CD4-positive, alpha-beta T cell (primary cell): Measurements from ENCODE around the gene TLCD2. TPM values are rescaled to one million over a fixed set of nuclear protein-coding genes. Genes with fewer than 3 reads are reported as not detected.

Experiments
- ATAC-seq: fragments of 200-7000 bp; cut with Tn5 transposase; one replicate; pipeline ENCODE4 v1.10.0; 2022; ENCODE audit warnings: mild to moderate bottlenecking; ENCODE audit not compliant: poor library complexity
- CTCF ChIA-PET: fragments of 350-600 bp; sonication (Branson Sonifier 250); formaldehyde crosslinking; loops from one replicate; lab custom pipeline; 2021; ENCODE audit warnings: antibody characterized with exemption, inconsistent platforms; lab: Charles Lee
- POLR2A ChIA-PET: fragments of 350-600 bp; sonication (Branson Sonifier 250); formaldehyde crosslinking; loops from one replicate; lab custom pipeline; 2021; ENCODE audit warnings: antibody characterized with exemption, inconsistent platforms; lab: Charles Lee
- DNase-seq, 14 experiments: peaks; one replicate each; pipeline ENCODE4 v3.0.0-alpha.2; 2013 to 2020; ENCODE audit warnings: mixed read lengths in 2 of 14
- H3K27ac ChIP-seq, 2 donors: one replicate each; pipeline versions ENCODE4 v1.5.1 to v1.7.0; 2013; ENCODE audit warnings: low read length in 2 of 2, low read depth in 1 of 2, mild to moderate bottlenecking in 1 of 2
- H3K27me3 ChIP-seq, 2 experiments: 1 replicate in 1 of 2; 2 replicates in 1 of 2; pipeline versions ENCODE4 v1.6.1 to v1.7.0; 2013; ENCODE audit warnings: low read length in 2 of 2, control low read depth in 1 of 2, mild to moderate bottlenecking in 1 of 2, moderate library complexity in 1 of 2; ENCODE audit not compliant: insufficient read depth in 2 of 2, control insufficient read depth in 1 of 2
- H3K36me3 ChIP-seq: one replicate; pipeline ENCODE4 v1.6.1; 2013; ENCODE audit warnings: low read length, control low read depth; ENCODE audit not compliant: insufficient read depth
- H3K4me1 ChIP-seq: one replicate; pipeline ENCODE4 v1.6.1; 2013; ENCODE audit warnings: low read length, control low read depth; ENCODE audit not compliant: insufficient read depth
- H3K4me3 ChIP-seq: one replicate; pipeline ENCODE4 v1.5.1; 2013; ENCODE audit warnings: mild to moderate bottlenecking, low read length, moderate library complexity
- H3K9me3 ChIP-seq, 2 experiments: 1 replicate in 1 of 2; 2 replicates in 1 of 2; pipeline versions ENCODE4 v1.6.1 to v1.7.0; 2013; ENCODE audit warnings: low read length in 2 of 2, mild to moderate bottlenecking in 2 of 2, control low read depth in 1 of 2, moderate library complexity in 1 of 2; ENCODE audit not compliant: control insufficient read depth in 1 of 2, insufficient read depth in 1 of 2
- H3K27ac Mint-ChIP-seq: one replicate; pipeline ENCODE4 v1.8.0; 2020; ENCODE audit warnings: mixed read lengths
- H3K27me3 Mint-ChIP-seq: one replicate; pipeline ENCODE4 v1.8.0; 2021; ENCODE audit warnings: mixed read lengths
- H3K36me3 Mint-ChIP-seq: one replicate; pipeline ENCODE4 v1.8.0; 2021; ENCODE audit warnings: low read depth, mixed read lengths
- H3K4me1 Mint-ChIP-seq: one replicate; pipeline ENCODE4 v1.8.0; 2021; ENCODE audit warnings: low read depth, mixed read lengths
- H3K4me3 Mint-ChIP-seq: one replicate; pipeline ENCODE4 v1.8.0; 2020; ENCODE audit warnings: mild to moderate bottlenecking, mixed read lengths
- H3K9me3 Mint-ChIP-seq: one replicate; pipeline ENCODE4 v1.8.0; 2020; ENCODE audit warnings: mixed read lengths
- CTCF ChIP-seq: fragments of 200-600 bp; IDR thresholded peaks from one replicate; pipeline ENCODE4 v1.8.0; 2022; ENCODE audit warnings: antibody characterized with exemption, mild to moderate bottlenecking
- intact Hi-C, 2 experiments: fragments of 100-400 bp; cut with DNase I in 1 of 2; cut with micrococcal nuclease in 1 of 2; formaldehyde crosslinking; loops; one replicate each; pipeline versions ENCODE4 v1.15.1 to v1.9.0; 2023 to 2025; cut with DNase I, micrococcal nuclease
- total RNA-seq, 174 experiments: library from RNA in 2 of 174; stranded (reverse) in 2 of 174; gene quantifications; one replicate each; pipeline ENCODE4 v1.2.3 and lab custom pipeline; 2021 to 2026

Gene TLCD2
- total RNA-seq, 2 experiments from 2014 or later, result 0.19 to 0.34 TPM

GRCh38 chr17:1713160-1713877 lies 3.1 kb upstream of the TLCD2 start:
- H3K4me1 ChIP-seq, result peaks cover 63% of the 10 kb centered on the region
- no peak overlapping the region for H3K27ac ChIP-seq
- peaks cover 9% of the 10 kb centered on the region for H3K27me3 Mint-ChIP-seq
- peak overlapping the region; percentile 83 for H3K4me3 Mint-ChIP-seq
- no peak for TF ChIP-seq CTCF
- peaks cover 8% of the 10 kb centered on the region for H3K36me3 Mint-ChIP-seq
- intact Hi-C loops, result loop anchor here in 1 of 2 experiments (2.0 kb wide), 1 partner anchor 27 kb away; no protein-coding TSS in a partner anchor
- ChIA-PET POLR2A (interaction anchor here (0.9 to 1.4 kb wide), 2 partner anchors 11 to 29 kb away, joined by 3 to 4 read pairs; partner anchors contain the start of gene WDR81), CTCF (interaction anchor here (0.5 kb wide), 1 partner anchor 173 kb away, joined by 3 read pairs; no protein-coding TSS in a partner anchor)
- peaks cover 9 to 21% of the 10 kb centered on the region in 2 experiments for H3K27me3 ChIP-seq
- ATAC-seq (no peak), DNase-seq (peak in 1 of 14 experiments; percentile 17)
- peaks cover 39% of the 10 kb centered on the region for H3K4me1 Mint-ChIP-seq
- H3K36me3 ChIP-seq, result peaks cover 6% of the 10 kb centered on the region
- H3K9me3 Mint-ChIP-seq, result no peaks in the 10 kb centered on the region
- no peak overlapping the region for H3K27ac Mint-ChIP-seq
- no peak overlapping the region for H3K4me3 ChIP-seq
- H3K9me3 ChIP-seq, result no peaks in the 10 kb centered on the region

GRCh38 chr17:1712271-1712670 lies 2.1 kb upstream of the TLCD2 start:
- Mint-ChIP-seq H3K36me3 (peaks cover 8% of the 10 kb centered on the region), H3K27ac (no peak overlapping the region), H3K27me3 (peaks cover 11% of the 10 kb centered on the region), H3K4me1 (peaks cover 39% of the 10 kb centered on the region), H3K4me3 (peak overlapping the region; percentile 86), H3K9me3 (no peaks in the 10 kb centered on the region)
- Histone ChIP-seq H3K36me3 (peaks cover 6% of the 10 kb centered on the region), H3K27me3 (peaks cover 18 to 30% of the 10 kb centered on the region in 2 experiments), H3K9me3 (no peaks in the 10 kb centered on the region), H3K4me1 (peaks cover 63% of the 10 kb centered on the region), H3K4me3 (no peak overlapping the region), H3K27ac (no peak overlapping the region)
- TF ChIP-seq CTCF, result no peak
- intact Hi-C loops, result loop anchor here in 1 of 2 experiments (2.0 kb wide), 1 partner anchor 25 kb away; no protein-coding TSS in a partner anchor
- ATAC-seq (no peak), DNase-seq (peak in 1 of 14 experiments; percentile 17)
- POLR2A ChIA-PET, result interaction anchor here (0.9 to 1.4 kb wide), 2 partner anchors 12 to 28 kb away, joined by 3 to 4 read pairs; partner anchors contain the start of gene WDR81
- CTCF ChIA-PET, result no interaction called here

- Histone ChIP-seq H3K4me3 (no peak overlapping the region), H3K9me3 (no peaks in the 10 kb centered on the region), H3K27ac (no peak overlapping the region), H3K4me1 (peaks cover 63% of the 10 kb centered on the region), H3K27me3 (peaks cover 20 to 30% of the 10 kb centered on the region in 2 experiments), H3K36me3 (peaks cover 6% of the 10 kb centered on the region)
- ChIA-PET POLR2A (interaction anchor here (0.9 to 1.4 kb wide), 2 partner anchors 28 to 159 kb away, joined by 3 to 4 read pairs; no protein-coding TSS in a partner anchor), CTCF (no interaction called here)
- ATAC-seq (no peak), DNase-seq (no peak)
- intact Hi-C loops, result loop anchor here in 1 of 2 experiments (2.0 kb wide), 1 partner anchor 25 kb away; no protein-coding TSS in a partner anchor
- H3K9me3 Mint-ChIP-seq, result no peaks in the 10 kb centered on the region
- H3K4me1 Mint-ChIP-seq, result peaks cover 37% of the 10 kb centered on the region
- TF ChIP-seq CTCF, result no peak
- peak overlapping the region; percentile 86 for H3K4me3 Mint-ChIP-seq
- peaks cover 15% of the 10 kb centered on the region for H3K27me3 Mint-ChIP-seq
- H3K27ac Mint-ChIP-seq, result no peak overlapping the region
- peaks cover 8% of the 10 kb centered on the region for H3K36me3 Mint-ChIP-seq
Measured at GRCh38 chr17:1711804-1712203, 1.6 kb upstream of the TLCD2 start.
